Body of pancreas (tissue), 4 donors: Measurements from ENCODE around the gene COL8A1. TPM values are rescaled to one million over a fixed set of nuclear protein-coding genes. Genes with fewer than 3 reads are reported as not detected.

Source experiments
- ATAC-seq: fragments of 150-250 bp; one replicate; pipeline ENCODE4 v1.9.1; 2016
- DNase-seq, 4 donors: peaks; one replicate each; pipeline ENCODE4 v3.0.0-alpha.2; 2019
- H3K27ac ChIP-seq, 4 donors: fragments of 200-600 bp; sonication (generic); 1 replicate in 3 of 4; 2 replicates in 1 of 4; pipeline versions ENCODE4 v1.5.1 to v1.6.1; 2016 to 2019; ENCODE audit warnings: mild to moderate bottlenecking in 1 of 4, mixed read lengths in 1 of 4, moderate library complexity in 1 of 4
- H3K27me3 ChIP-seq, 2 donors: fragments of 200-600 bp; sonication (generic); one replicate each; pipeline ENCODE4 v1.6.0; 2016; ENCODE audit warnings: mild to moderate bottlenecking in 1 of 2
- H3K36me3 ChIP-seq, 2 donors: fragments of 200-600 bp; sonication (generic); replicated peaks in 1 of 2; 2 replicates each; pipeline ENCODE4 v1.5.1; 2016; ENCODE audit warnings: low read depth in 2 of 2; ENCODE audit not compliant: insufficient read depth in 1 of 2
- H3K4me1 ChIP-seq: fragments of 200-600 bp; sonication (generic); one replicate; pipeline ENCODE4 v1.6.0; 2016
- H3K4me3 ChIP-seq, 2 donors: fragments of 200-600 bp; sonication (generic); 1 replicate in 1 of 2; 2 replicates in 1 of 2; pipeline ENCODE4 v1.5.1; 2016 to 2019
- H3K9me3 ChIP-seq, 3 donors: fragments of 200-600 bp; sonication (generic); 1 replicate in 2 of 3; 2 replicates in 1 of 3; pipeline ENCODE4 v1.5.1; 2016
- POLR2A ChIP-seq, 3 donors: fragments of 450-650 bp; IDR thresholded peaks; one replicate each; pipeline ENCODE4 v1.6.1; 2016; ENCODE audit warnings: antibody characterized with exemption in 3 of 3, mild to moderate bottlenecking in 2 of 3
- WGBS, 2 donors: methylation state at CpG; one replicate each; pipeline ENCODE4 v1.1.5; 2017; 5-methylcytosine and 5-hydroxymethylcytosine counted together
- intact Hi-C: fragments of 100-400 bp; cut with DNase I; formaldehyde crosslinking; loops from one replicate; pipeline ENCODE4 v1.15.1; 2023
- total RNA-seq, 2 donors: library from RNA; depleted of rRNA; stranded (reverse); fragments of >200 nt; gene quantifications; one replicate each; pipeline ENCODE4 v1.1.0, GENCODE V29; 2016
- TF ChIP-seq, protein P1 (sequence below), 7 experiments: fragments of 450-650 bp in 4 of 7; fragments of 200-600 bp in 3 of 7; sonication (generic) in 3 of 7; IDR thresholded peaks; one replicate each; pipeline ENCODE4 v1.5.1; 2016 to 2019; ENCODE audit warnings: antibody characterized with exemption in 7 of 7

The COL8A1 gene
- total RNA-seq, 2 donors from 2014 or later: 0.99 to 5.4 TPM

DNA sequence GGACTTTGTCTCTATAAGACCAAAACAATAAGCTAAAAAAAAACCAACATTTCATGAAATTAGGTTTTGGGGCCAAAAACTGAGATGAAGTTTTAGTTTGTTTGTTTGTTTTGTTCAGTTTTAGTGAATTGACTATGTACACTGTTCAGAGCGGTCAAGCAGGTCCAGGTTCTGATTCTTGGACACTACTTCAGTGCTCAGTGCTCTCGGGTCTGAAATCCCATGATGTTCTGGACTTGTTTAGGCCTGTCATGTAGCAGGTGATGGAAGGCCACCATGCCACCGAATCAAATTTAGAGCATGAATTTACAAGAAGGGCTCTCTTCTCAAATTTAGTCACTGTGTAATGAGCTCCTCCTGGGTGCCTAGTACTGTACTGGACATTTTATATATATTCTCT is 45.5 kb downstream of the COL8A1 start:
- ATAC-seq: no peak

DNA sequence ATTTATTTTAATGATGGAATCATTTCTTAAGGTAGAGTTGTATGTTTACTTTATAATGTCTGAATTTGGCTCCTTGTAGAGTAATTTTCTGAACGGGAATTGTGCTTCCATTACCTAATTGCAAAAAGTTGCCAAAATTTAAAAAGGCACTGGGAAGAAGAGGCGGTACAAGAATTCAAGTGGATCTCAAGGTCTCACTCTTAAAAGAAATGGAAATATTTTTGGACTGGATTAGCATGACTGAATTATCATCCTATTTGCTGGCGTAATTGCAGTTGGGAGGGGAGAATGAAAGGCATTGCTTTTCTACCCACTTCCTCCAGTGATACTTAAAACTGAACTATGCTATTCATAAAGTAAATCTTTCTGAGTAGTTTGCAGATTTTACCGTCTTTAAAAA is 46.2 kb downstream of the COL8A1 start:
- TF ChIP-seq, protein P1, sequence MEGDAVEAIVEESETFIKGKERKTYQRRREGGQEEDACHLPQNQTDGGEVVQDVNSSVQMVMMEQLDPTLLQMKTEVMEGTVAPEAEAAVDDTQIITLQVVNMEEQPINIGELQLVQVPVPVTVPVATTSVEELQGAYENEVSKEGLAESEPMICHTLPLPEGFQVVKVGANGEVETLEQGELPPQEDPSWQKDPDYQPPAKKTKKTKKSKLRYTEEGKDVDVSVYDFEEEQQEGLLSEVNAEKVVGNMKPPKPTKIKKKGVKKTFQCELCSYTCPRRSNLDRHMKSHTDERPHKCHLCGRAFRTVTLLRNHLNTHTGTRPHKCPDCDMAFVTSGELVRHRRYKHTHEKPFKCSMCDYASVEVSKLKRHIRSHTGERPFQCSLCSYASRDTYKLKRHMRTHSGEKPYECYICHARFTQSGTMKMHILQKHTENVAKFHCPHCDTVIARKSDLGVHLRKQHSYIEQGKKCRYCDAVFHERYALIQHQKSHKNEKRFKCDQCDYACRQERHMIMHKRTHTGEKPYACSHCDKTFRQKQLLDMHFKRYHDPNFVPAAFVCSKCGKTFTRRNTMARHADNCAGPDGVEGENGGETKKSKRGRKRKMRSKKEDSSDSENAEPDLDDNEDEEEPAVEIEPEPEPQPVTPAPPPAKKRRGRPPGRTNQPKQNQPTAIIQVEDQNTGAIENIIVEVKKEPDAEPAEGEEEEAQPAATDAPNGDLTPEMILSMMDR (IDR thresholded peaks at IDR 0.05): no peak
- TF ChIP-seq POLR2A (IDR thresholded peaks at IDR 0.05): no peak
- Histone ChIP-seq H3K27ac (no peak overlapping the region), H3K9me3 (no peaks in the 10 kb centered on the region), H3K27me3 (no peaks in the 10 kb centered on the region), H3K4me1 (no peaks in the 10 kb centered on the region), H3K4me3 (no peak overlapping the region), H3K36me3 (no peaks in the 10 kb centered on the region)
- intact Hi-C loops: no loop called here
- DNase-seq (no peak), ATAC-seq (no peak)
- WGBS, 2 donors: 56 to 60% methylated on average over 4 of the region's 4 CpGs

More for the DNA sequence above, 45.5 kb downstream of the COL8A1 start:
- Histone ChIP-seq H3K27ac (no peak overlapping the region), H3K4me3 (no peak overlapping the region), H3K4me1 (no peaks in the 10 kb centered on the region), H3K36me3 (no peaks in the 10 kb centered on the region), H3K9me3 (no peaks in the 10 kb centered on the region), H3K27me3 (no peaks in the 10 kb centered on the region)
- no peak for TF ChIP-seq POLR2A (IDR thresholded peaks at IDR 0.05)
- TF ChIP-seq, protein P1 (IDR thresholded peaks at IDR 0.05): no peak
- intact Hi-C loops: no loop called here
- DNase-seq: no peak
- WGBS, 2 donors: 74 to 84% methylated on average over 3 of the region's 3 CpGs

DNA sequence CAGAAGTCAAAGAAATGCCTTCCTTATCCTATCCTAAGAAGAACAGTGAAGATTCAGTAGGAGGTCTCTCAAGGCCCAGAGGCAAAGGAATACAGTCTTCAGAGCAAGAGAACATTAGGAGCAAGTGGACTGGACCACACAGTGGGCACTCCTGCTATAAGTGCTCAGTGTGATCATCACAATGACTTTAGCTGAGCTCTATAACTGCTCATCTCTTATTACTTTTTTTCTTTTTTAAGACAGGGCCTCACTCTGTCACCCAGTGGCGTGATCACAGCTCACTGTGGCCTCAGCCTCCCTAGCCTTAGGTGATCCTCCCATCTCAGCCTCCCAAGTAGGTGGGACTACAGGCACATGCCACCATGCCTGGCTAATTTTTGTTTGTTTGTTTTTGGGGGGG is 48.1 kb downstream of the COL8A1 start:
- Histone ChIP-seq H3K4me1 (no peaks in the 10 kb centered on the region), H3K9me3 (no peaks in the 10 kb centered on the region), H3K36me3 (no peaks in the 10 kb centered on the region), H3K27me3 (no peaks in the 10 kb centered on the region), H3K27ac (no peak overlapping the region), H3K4me3 (no peak overlapping the region)
- WGBS, 2 donors: 48 to 69% methylated on average over 1 of the region's 1 CpG
- intact Hi-C loops: no loop called here
- TF ChIP-seq POLR2A (IDR thresholded peaks at IDR 0.05): no peak
- TF ChIP-seq, protein P1 (IDR thresholded peaks at IDR 0.05): no peak
- ATAC-seq: no peak
- DNase-seq: no peak

DNA sequence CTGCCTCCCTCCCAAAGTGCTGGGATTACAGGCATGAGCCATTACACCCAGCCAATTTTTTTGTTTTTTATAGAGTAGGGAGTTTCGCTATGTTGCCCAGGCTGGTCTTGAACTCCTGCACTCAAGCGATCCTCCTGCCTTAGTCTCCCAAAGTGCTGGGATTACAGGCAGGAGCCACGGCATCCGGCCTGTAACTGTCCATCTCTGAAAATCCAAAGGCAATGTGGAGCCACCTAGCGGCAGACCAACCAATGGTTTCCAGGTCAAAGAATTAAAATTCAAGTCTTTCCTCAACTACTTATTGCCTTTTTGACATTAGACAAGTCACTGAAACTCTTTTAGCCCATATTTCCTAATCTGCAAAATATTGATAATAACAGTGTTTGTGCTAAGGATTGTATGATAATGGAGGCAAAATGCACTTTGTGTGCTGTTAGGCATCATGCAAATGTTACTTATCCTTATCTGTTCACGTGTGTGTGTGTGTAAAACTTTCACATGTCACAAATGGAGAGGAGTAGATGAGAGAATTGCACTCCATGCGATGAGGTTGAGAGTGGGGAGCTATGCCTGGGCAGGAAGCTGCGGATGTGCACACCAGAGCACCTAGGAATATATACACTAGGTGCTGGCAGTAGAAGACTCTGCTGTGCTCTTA is 48.7 kb downstream of the COL8A1 start:
- H3K36me3 ChIP-seq: no peaks in the 10 kb centered on the region
- H3K27me3 ChIP-seq: no peaks in the 10 kb centered on the region
- TF ChIP-seq, protein P1 (IDR thresholded peaks at IDR 0.05): peak; percentile 51 to 67 (median 59)
- TF ChIP-seq POLR2A (IDR thresholded peaks at IDR 0.05): no peak
- H3K27ac ChIP-seq: no peak overlapping the region
- ATAC-seq (no peak), DNase-seq (peak; percentile 47 to 64 (median 48))
- no peak overlapping the region for H3K4me3 ChIP-seq
- 20% methylated on average over 8 of the region's 8 CpGs for WGBS, 2 donors
- no peaks in the 10 kb centered on the region for H3K4me1 ChIP-seq
- H3K9me3 ChIP-seq: no peaks in the 10 kb centered on the region
- intact Hi-C loops: no loop called here

DNA sequence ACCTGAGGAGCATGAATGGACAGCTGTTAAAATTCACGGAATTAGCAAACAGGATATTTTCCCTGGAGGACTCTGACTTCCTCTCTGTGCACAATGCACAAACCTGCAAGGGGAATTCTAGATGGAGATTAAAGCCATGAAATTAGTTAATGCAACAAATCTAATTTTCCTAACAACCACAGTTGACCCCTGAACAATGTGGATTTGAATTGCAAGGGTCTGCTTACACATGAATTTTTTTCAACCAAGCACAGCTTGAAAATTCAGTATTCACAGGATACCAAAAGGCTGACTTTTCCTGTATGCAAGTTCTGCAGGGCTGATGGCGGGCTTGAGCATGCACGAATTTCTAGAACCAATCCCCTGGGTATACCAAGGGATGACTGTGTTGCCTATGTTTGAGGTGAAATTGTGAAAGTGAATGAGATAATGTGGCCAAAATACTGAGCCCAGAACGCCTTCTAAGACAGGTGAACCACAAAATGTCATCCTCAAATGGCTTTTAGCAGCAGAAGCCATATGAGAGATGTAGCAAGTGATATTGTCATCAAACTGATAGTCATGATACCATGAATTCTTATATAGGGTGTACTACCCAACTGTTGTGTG is 52.5 kb downstream of the COL8A1 start:
- intact Hi-C loops: no loop called here
- WGBS, 2 donors: 49 to 68% methylated on average over 4 of the region's 4 CpGs
- no peaks in the 10 kb centered on the region for H3K4me1 ChIP-seq
- H3K9me3 ChIP-seq: no peaks in the 10 kb centered on the region
- ATAC-seq (no peak), DNase-seq (no peak)
- H3K4me3 ChIP-seq: no peak overlapping the region
- no peak overlapping the region for H3K27ac ChIP-seq
- H3K27me3 ChIP-seq: no peaks in the 10 kb centered on the region
- TF ChIP-seq POLR2A (IDR thresholded peaks at IDR 0.05): no peak
- TF ChIP-seq, protein P1 (IDR thresholded peaks at IDR 0.05): no peak
- H3K36me3 ChIP-seq: no peaks in the 10 kb centered on the region
